ENCODE data around the gene ZFAND2B. TPM values are rescaled to one million over a fixed set of nuclear protein-coding genes. Genes with fewer than 3 reads are reported as not detected.

The ZFAND2B gene
- polyA plus RNA-seq, 1 donor (not counting 4 experiments of a cell fraction or from before 2014, with no cell fraction given): 23.2 TPM

DNA sequence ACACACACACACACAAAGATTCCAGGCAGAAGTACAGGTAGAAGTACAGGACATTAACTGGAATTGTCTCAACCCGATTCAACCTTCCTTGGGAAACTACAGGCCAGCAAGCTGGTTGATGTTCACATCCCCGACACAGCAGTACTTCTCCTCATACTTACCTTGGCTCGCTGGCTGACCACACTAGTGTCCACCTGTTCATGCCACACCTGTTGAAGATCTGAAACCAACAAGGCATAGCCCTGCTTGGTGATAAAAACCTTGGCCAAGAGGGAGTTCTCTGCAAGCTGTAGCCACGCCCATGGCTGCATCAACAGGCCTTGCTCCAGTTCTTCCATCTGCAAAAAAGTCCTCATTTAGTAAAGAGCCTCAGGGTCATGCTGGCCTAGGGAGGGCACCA, 48.6 kb upstream of the ZFAND2B start:
- no peak for FAIRE-seq
- Histone ChIP-seq H3K4me1 (ENCODE audit: control insufficient read depth, extremely low read depth, insufficient read depth, low read length) (peaks cover 8% of the 10 kb centered on the region), H3K4me3 (ENCODE audit: control insufficient read depth in 2 of 3, extremely low read depth in 1 of 3, insufficient read depth in 2 of 3, low read depth in 1 of 3, low read length in 3 of 3) (no peak overlapping the region)

DNA sequence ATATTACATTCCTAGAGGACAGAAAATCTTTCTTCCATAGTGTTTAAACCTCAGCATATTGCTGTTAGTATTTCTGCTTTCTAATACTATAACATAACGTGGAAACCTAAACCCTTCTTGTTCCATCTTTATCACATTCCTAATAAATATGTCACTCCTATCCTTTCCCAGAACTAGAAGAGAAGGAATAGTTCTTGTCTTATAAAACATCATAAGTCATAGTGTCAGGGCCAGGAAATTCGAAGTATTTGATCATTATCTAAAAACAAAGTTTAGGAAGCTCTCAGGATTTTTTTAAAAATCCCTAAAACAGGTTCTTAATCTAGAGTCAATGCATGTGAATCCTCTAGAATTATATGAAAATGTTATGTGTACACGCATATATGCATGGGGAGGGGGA, 48.0 kb upstream of the ZFAND2B start:
- H3K9ac ChIP-seq (ENCODE audit: control insufficient read depth, extremely low read depth, insufficient read depth, low read length): no peak overlapping the region
- H3K4me1 ChIP-seq (ENCODE audit: control insufficient read depth, extremely low read depth, insufficient read depth, low read length): peaks cover 8% of the 10 kb centered on the region
- no peak overlapping the region for H3K4me3 ChIP-seq (ENCODE audit: control insufficient read depth in 2 of 3, extremely low read depth in 1 of 3, insufficient read depth in 2 of 3, low read depth in 1 of 3, low read length in 3 of 3)
- no peak overlapping the region for H3K27ac ChIP-seq (ENCODE audit: control insufficient read depth, insufficient read depth, low read length)
- no peak for DNase-seq (ENCODE audit: low read depth, low spot score)
- H3K36me3 ChIP-seq (ENCODE audit: control insufficient read depth in 2 of 2, extremely low read depth in 1 of 2, insufficient read depth in 2 of 2, low read length in 2 of 2): peaks cover 2 to 5% of the 10 kb centered on the region in 2 experiments
- H3K9me3 ChIP-seq (ENCODE audit: control insufficient read depth, low read depth, low read length): no peaks in the 10 kb centered on the region
- no peaks in the 10 kb centered on the region for H3K79me2 ChIP-seq (ENCODE audit: control insufficient read depth, insufficient read depth, low read length)
- no peaks in the 10 kb centered on the region for H4K20me1 ChIP-seq (ENCODE audit: control insufficient read depth, extremely low read depth, insufficient read depth, low read length)
- no peak for TF ChIP-seq EZH2 (IDR thresholded peaks at IDR 0.05; ENCODE audit: low read length)
- TF ChIP-seq, protein P1, sequence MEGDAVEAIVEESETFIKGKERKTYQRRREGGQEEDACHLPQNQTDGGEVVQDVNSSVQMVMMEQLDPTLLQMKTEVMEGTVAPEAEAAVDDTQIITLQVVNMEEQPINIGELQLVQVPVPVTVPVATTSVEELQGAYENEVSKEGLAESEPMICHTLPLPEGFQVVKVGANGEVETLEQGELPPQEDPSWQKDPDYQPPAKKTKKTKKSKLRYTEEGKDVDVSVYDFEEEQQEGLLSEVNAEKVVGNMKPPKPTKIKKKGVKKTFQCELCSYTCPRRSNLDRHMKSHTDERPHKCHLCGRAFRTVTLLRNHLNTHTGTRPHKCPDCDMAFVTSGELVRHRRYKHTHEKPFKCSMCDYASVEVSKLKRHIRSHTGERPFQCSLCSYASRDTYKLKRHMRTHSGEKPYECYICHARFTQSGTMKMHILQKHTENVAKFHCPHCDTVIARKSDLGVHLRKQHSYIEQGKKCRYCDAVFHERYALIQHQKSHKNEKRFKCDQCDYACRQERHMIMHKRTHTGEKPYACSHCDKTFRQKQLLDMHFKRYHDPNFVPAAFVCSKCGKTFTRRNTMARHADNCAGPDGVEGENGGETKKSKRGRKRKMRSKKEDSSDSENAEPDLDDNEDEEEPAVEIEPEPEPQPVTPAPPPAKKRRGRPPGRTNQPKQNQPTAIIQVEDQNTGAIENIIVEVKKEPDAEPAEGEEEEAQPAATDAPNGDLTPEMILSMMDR (optimal IDR thresholded peaks at IDR 0.05 in 1 of 3, IDR thresholded peaks at IDR 0.05 in 1 of 3, conservative IDR thresholded peaks at IDR 0.05 in 1 of 3; ENCODE audit: extremely low read depth in 1 of 3, insufficient read depth in 2 of 3, low read length in 3 of 3): no peak
- no peak overlapping the region for H3K4me2 ChIP-seq (ENCODE audit: control insufficient read depth, extremely low read depth, insufficient read depth, low read depth, low read length)
- H3K27me3 ChIP-seq (ENCODE audit: control insufficient read depth, extremely low read depth, insufficient read depth, low read length): no peaks in the 10 kb centered on the region
- no peak overlapping the region for H2AFZ ChIP-seq (ENCODE audit: control insufficient read depth, low read length)
- no peak for FAIRE-seq
- dilution Hi-C loops (cut with MboI; ENCODE audit: extremely low pct_ligation_motif_present, low sequenced_read_pairs): no loop called here
- H3K9me1 ChIP-seq (ENCODE audit: control insufficient read depth, extremely low read depth, insufficient read depth, low read length): no peaks in the 10 kb centered on the region

More for the DNA sequence above, 48.6 kb upstream of the ZFAND2B start:
- no peak overlapping the region for H3K4me2 ChIP-seq (ENCODE audit: control insufficient read depth, extremely low read depth, insufficient read depth, low read depth, low read length)
- H3K9me3 ChIP-seq (ENCODE audit: control insufficient read depth, low read depth, low read length): no peaks in the 10 kb centered on the region
- dilution Hi-C loops (cut with MboI; ENCODE audit: extremely low pct_ligation_motif_present, low sequenced_read_pairs): no loop called here
- no peaks in the 10 kb centered on the region for H3K27me3 ChIP-seq (ENCODE audit: control insufficient read depth, extremely low read depth, insufficient read depth, low read length)
- no peak for DNase-seq (ENCODE audit: low read depth, low spot score)
- H3K36me3 ChIP-seq (ENCODE audit: control insufficient read depth in 2 of 2, extremely low read depth in 1 of 2, insufficient read depth in 2 of 2, low read length in 2 of 2): peaks cover 2 to 8% of the 10 kb centered on the region in 2 experiments
- H3K9ac ChIP-seq (ENCODE audit: control insufficient read depth, extremely low read depth, insufficient read depth, low read length): no peak overlapping the region
- no peaks in the 10 kb centered on the region for H4K20me1 ChIP-seq (ENCODE audit: control insufficient read depth, extremely low read depth, insufficient read depth, low read length)
- no peak overlapping the region for H2AFZ ChIP-seq (ENCODE audit: control insufficient read depth, low read length)
- no peaks in the 10 kb centered on the region for H3K79me2 ChIP-seq (ENCODE audit: control insufficient read depth, insufficient read depth, low read length)
- no peak overlapping the region for H3K27ac ChIP-seq (ENCODE audit: control insufficient read depth, insufficient read depth, low read length)
- H3K9me1 ChIP-seq (ENCODE audit: control insufficient read depth, extremely low read depth, insufficient read depth, low read length): no peaks in the 10 kb centered on the region
- TF ChIP-seq, protein P1 (optimal IDR thresholded peaks at IDR 0.05 in 1 of 3, IDR thresholded peaks at IDR 0.05 in 1 of 3, conservative IDR thresholded peaks at IDR 0.05 in 1 of 3; ENCODE audit: extremely low read depth in 1 of 3, insufficient read depth in 2 of 3, low read length in 3 of 3): no peak
- no peak for TF ChIP-seq EZH2 (IDR thresholded peaks at IDR 0.05; ENCODE audit: low read length)
